ENCODE data around the gene URB2. TPM values are rescaled to one million over a fixed set of nuclear protein-coding genes. Genes with fewer than 3 reads are reported as not detected.

Gene URB2
- total RNA-seq, 1 experiment from 2014 or later, result 53.2 TPM

- no peak overlapping the region for H3K18ac ChIP-seq (ENCODE audit: insufficient read length, low read depth, low read length)
- no peak overlapping the region for H4K91ac ChIP-seq (ENCODE audit: insufficient read length, low read depth, low read length)
- H3T11ph ChIP-seq (ENCODE audit: low read length), result no peak overlapping the region
- H3K14ac ChIP-seq (ENCODE audit: insufficient read depth, low read length), result no peak overlapping the region
- H3K23me2 ChIP-seq (ENCODE audit: insufficient read length, low read depth, low read length, poor library complexity, severe bottlenecking), result no peaks in the 10 kb centered on the region
- H2BK120ac ChIP-seq (ENCODE audit: low read depth, low read length, poor library complexity, severe bottlenecking), result no peak overlapping the region
- no CpG with 5 or more reads among the region's 2 CpGs for WGBS (ENCODE audit: extremely low coverage, insufficient read length, low lambda C conversion rate)
- no peak overlapping the region for H4K8ac ChIP-seq (replicated peaks; ENCODE audit: insufficient read length, low read depth, low read length)
- H3K23ac ChIP-seq (ENCODE audit: insufficient read length, low read depth, low read length), result no peak overlapping the region
- H2AFZ ChIP-seq (ENCODE audit: low read length), result no peak overlapping the region
- H3K27ac ChIP-seq (ENCODE audit: insufficient read length, low read depth, low read length), result no peak overlapping the region
- H2BK5ac ChIP-seq (ENCODE audit: insufficient read length, low read length), result no peak overlapping the region
- H3K56ac ChIP-seq (ENCODE audit: insufficient read length, low read depth, low read length), result no peak overlapping the region
- TF ChIP-seq CTCF (conservative IDR thresholded peaks at IDR 0.05), result no peak
- no peak overlapping the region for H2BK15ac ChIP-seq (ENCODE audit: low read depth, low read length)
- H3K4me1 ChIP-seq (ENCODE audit: insufficient read depth, low read length), result no peaks in the 10 kb centered on the region
- no peak overlapping the region for H2AK5ac ChIP-seq (ENCODE audit: insufficient read length, low read length)
- H3K79me1 ChIP-seq (ENCODE audit: insufficient read depth, low read depth, low read length, poor library complexity, severe bottlenecking), result no peaks in the 10 kb centered on the region
- no peak overlapping the region for H3K9ac ChIP-seq (ENCODE audit: extremely low read depth, insufficient read length, low read length)
- no peaks in the 10 kb centered on the region for H3K27me3 ChIP-seq (ENCODE audit: insufficient read depth, low read length)
- H3K4me2 ChIP-seq (ENCODE audit: insufficient read depth, insufficient read length, low read length), result no peak overlapping the region
- no peak overlapping the region for H2BK20ac ChIP-seq (ENCODE audit: low read depth, low read length, poor library complexity, severe bottlenecking)
- no peaks in the 10 kb centered on the region for H4K20me1 ChIP-seq (ENCODE audit: control insufficient read depth, insufficient read depth, insufficient read length)
- H3K27ac Mint-ChIP-seq, result no peak overlapping the region; a peak in 1 of 7 replicates
- no peaks in the 10 kb centered on the region for H3K9me3 ChIP-seq (ENCODE audit: control insufficient read depth, low read depth, low read length)
- peaks cover 27 to 61% (median 52%) of the 10 kb centered on the region in 3 experiments; a peak in 6 of 7 replicates for H3K36me3 Mint-ChIP-seq (ENCODE audit: insufficient read depth in 1 of 3, low read depth in 3 of 3)
- peaks cover 6% of the 10 kb centered on the region in 2 experiments; a peak in 3 of 4 replicates for H3K4me1 Mint-ChIP-seq
- DNase-seq, result no peak
- no peak overlapping the region for H3K4ac ChIP-seq (ENCODE audit: low read depth, low read length)
- no peak overlapping the region for H2BK12ac ChIP-seq (ENCODE audit: insufficient read length, low read depth, low read length)
- H3K27me3 Mint-ChIP-seq (ENCODE audit: low read depth), result no peaks in the 10 kb centered on the region
- H3K79me2 ChIP-seq (ENCODE audit: insufficient read depth, low read length), result no peaks in the 10 kb centered on the region
- H4K5ac ChIP-seq (ENCODE audit: insufficient read length, low read depth, low read length), result no peak overlapping the region
- H3K9me3 Mint-ChIP-seq, result no peaks in the 10 kb centered on the region
- no peak overlapping the region for H3K4me3 Mint-ChIP-seq
These were observed 32.1 kb downstream of the URB2 start for GRCh38 chr1:229657993-229658755.

Measured in H9 (cell line).